ENCODE data around the gene IGF2. TPM values are rescaled to one million over a fixed set of nuclear protein-coding genes. Genes with fewer than 3 reads are reported as not detected.

Gene IGF2
- total RNA-seq, 1 experiment from 2014 or later = 5.0 TPM

GRCh38 chr11:2098691-2099515 is 40.3 kb downstream of the IGF2 start:
- Histone ChIP-seq H3K79me2 (ENCODE audit: low read length) (no peaks in the 10 kb centered on the region), H3K4me1 (ENCODE audit: insufficient read depth, low read length) (peaks cover 23% of the 10 kb centered on the region), H3K9ac (ENCODE audit: low read length) (no peak overlapping the region), H3K9me3 (ENCODE audit: low read length) (no peaks in the 10 kb centered on the region), H3K4me2 (ENCODE audit: low read length) (peak overlapping the region; percentile 60), H3K27ac (ENCODE audit: low read length) (no peak overlapping the region), H2AFZ (ENCODE audit: low read length) (no peak overlapping the region), H3K9me2 (replicated peaks; ENCODE audit: low read length) (no peaks in the 10 kb centered on the region), H4K20me1 (ENCODE audit: low read length) (no peaks in the 10 kb centered on the region), H3F3A (ENCODE audit: low read length, unreplicated experiment) (no peaks in the 10 kb centered on the region), H3K27me3 (ENCODE audit: low read length) (no peaks in the 10 kb centered on the region), H3K4me3 (ENCODE audit: low read length) (no peak overlapping the region), H3K36me3 (ENCODE audit: low read depth, low read length) (no peaks in the 10 kb centered on the region)
- TF ChIP-seq EZH2phosphoT487 (IDR thresholded peaks at IDR 0.05; ENCODE audit: borderline replicate concordance, low read length) = no peak
- no peak for TF ChIP-seq EZH2 (IDR thresholded peaks at IDR 0.05; ENCODE audit: low read length, unreplicated experiment)
- TF ChIP-seq, protein P1, sequence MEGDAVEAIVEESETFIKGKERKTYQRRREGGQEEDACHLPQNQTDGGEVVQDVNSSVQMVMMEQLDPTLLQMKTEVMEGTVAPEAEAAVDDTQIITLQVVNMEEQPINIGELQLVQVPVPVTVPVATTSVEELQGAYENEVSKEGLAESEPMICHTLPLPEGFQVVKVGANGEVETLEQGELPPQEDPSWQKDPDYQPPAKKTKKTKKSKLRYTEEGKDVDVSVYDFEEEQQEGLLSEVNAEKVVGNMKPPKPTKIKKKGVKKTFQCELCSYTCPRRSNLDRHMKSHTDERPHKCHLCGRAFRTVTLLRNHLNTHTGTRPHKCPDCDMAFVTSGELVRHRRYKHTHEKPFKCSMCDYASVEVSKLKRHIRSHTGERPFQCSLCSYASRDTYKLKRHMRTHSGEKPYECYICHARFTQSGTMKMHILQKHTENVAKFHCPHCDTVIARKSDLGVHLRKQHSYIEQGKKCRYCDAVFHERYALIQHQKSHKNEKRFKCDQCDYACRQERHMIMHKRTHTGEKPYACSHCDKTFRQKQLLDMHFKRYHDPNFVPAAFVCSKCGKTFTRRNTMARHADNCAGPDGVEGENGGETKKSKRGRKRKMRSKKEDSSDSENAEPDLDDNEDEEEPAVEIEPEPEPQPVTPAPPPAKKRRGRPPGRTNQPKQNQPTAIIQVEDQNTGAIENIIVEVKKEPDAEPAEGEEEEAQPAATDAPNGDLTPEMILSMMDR (conservative IDR thresholded peaks at IDR 0.05; ENCODE audit: low read depth, low read length) = no peak
- POLR2A ChIA-PET (ENCODE audit: unreplicated experiment) = no interaction called here
- BruUV-seq (replicated peaks) = no TSS peak
- ATAC-seq = no peak
- intact Hi-C loops (cut with micrococcal nuclease) = no loop called here
- no peak for DNase-seq
- CTCF ChIA-PET = interaction anchor here (0.6 kb wide), 1 partner anchor 22 kb away, joined by 8 read pairs; no protein-coding TSS in a partner anchor

- Histone ChIP-seq H4K20me1 (ENCODE audit: low read length) (no peaks in the 10 kb centered on the region), H2AFZ (ENCODE audit: low read length) (no peak overlapping the region), H3K4me1 (ENCODE audit: insufficient read depth, low read length) (peaks cover 30% of the 10 kb centered on the region), H3K4me2 (ENCODE audit: low read length) (no peak overlapping the region), H3K36me3 (ENCODE audit: low read depth, low read length) (no peaks in the 10 kb centered on the region), H3K27me3 (ENCODE audit: low read length) (no peaks in the 10 kb centered on the region), H3F3A (ENCODE audit: low read length, unreplicated experiment) (no peaks in the 10 kb centered on the region), H3K79me2 (ENCODE audit: low read length) (no peaks in the 10 kb centered on the region), H3K9ac (ENCODE audit: low read length) (no peak overlapping the region), H3K9me2 (replicated peaks; ENCODE audit: low read length) (no peaks in the 10 kb centered on the region), H3K4me3 (ENCODE audit: low read length) (no peak overlapping the region), H3K27ac (ENCODE audit: low read length) (no peak overlapping the region), H3K9me3 (ENCODE audit: low read length) (no peaks in the 10 kb centered on the region)
- no peak for TF ChIP-seq EZH2 (IDR thresholded peaks at IDR 0.05; ENCODE audit: low read length, unreplicated experiment)
- TF ChIP-seq, protein P1 (conservative IDR thresholded peaks at IDR 0.05; ENCODE audit: low read depth, low read length) = no peak
- TF ChIP-seq EZH2phosphoT487 (IDR thresholded peaks at IDR 0.05; ENCODE audit: borderline replicate concordance, low read length) = no peak
- BruUV-seq (replicated peaks) = no TSS peak
- DNase-seq (no peak), ATAC-seq (no peak)
- CTCF ChIA-PET = no interaction called here
- intact Hi-C loops (cut with micrococcal nuclease) = no loop called here
- POLR2A ChIA-PET (ENCODE audit: unreplicated experiment) = no interaction called here
These were observed 41.0 kb downstream of the IGF2 start for GRCh38 chr11:2097998-2098690.

Data from PC-3 (cell line).